ENCODE data around the gene TMX1. TPM values are rescaled to one million over a fixed set of nuclear protein-coding genes. Genes with fewer than 3 reads are reported as not detected.

Gene TMX1
- total RNA-seq, 1 donor = 55.4 TPM

- Histone ChIP-seq H3K79me2 (ENCODE audit: insufficient read depth, low read length) (no peaks in the 10 kb centered on the region), H3K27me3 (ENCODE audit: insufficient read depth, low read length) (no peaks in the 10 kb centered on the region), H3K9me3 (ENCODE audit: low read depth, low read length) (no peaks in the 10 kb centered on the region), H2AFZ (ENCODE audit: low read length) (no peak overlapping the region), H3K36me3 (ENCODE audit: insufficient read depth, low read length) (peaks cover 8% of the 10 kb centered on the region), H3K4me2 (ENCODE audit: insufficient read depth, low read length) (no peak overlapping the region), H3K27ac (ENCODE audit: low read depth, low read length) (no peak overlapping the region), H3K4me1 (ENCODE audit: insufficient read depth, low read length) (no peaks in the 10 kb centered on the region), H4K20me1 (ENCODE audit: insufficient read depth, low read length) (no peaks in the 10 kb centered on the region), H3K4me3 (ENCODE audit: insufficient read depth, low read length) (no peak overlapping the region)
- DNase-seq (ENCODE audit: insufficient read length, low spot score, missing footprints) = no peak
- TF ChIP-seq CTCF (IDR thresholded peaks at IDR 0.05; ENCODE audit: extremely low read depth, low read depth, low read length) = no peak
These were observed 22.8 kb downstream of the TMX1 start for GRCh38 chr14:51262868-51263267.

DNA sequence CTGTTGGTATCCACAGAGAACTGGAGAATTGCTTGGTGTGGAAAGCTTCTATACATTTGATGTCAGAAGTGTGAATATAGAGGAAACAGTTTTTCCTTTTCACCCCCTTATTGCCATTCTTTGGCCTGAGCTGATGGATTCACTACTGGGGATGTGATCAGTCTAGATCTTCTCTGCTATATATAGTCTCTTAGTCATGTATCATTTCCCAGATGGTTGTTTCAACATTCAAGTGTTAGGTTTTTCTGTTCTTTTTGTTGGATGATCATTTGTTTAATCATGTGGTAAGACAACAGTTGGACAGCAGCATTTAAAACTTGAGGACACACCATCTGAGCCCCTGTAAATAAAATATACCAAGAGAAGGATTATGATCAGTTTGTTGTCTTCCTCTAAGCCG is 29.6 kb downstream of the TMX1 start:
- Histone ChIP-seq H2AFZ (ENCODE audit: low read length) (no peak overlapping the region), H3K36me3 (ENCODE audit: insufficient read depth, low read length) (no peaks in the 10 kb centered on the region), H3K4me1 (ENCODE audit: insufficient read depth, low read length) (no peaks in the 10 kb centered on the region), H3K27me3 (ENCODE audit: insufficient read depth, low read length) (no peaks in the 10 kb centered on the region), H3K9me3 (ENCODE audit: low read depth, low read length) (no peaks in the 10 kb centered on the region), H3K4me3 (ENCODE audit: insufficient read depth, low read length) (no peak overlapping the region), H3K79me2 (ENCODE audit: insufficient read depth, low read length) (no peaks in the 10 kb centered on the region), H3K4me2 (ENCODE audit: insufficient read depth, low read length) (no peak overlapping the region), H4K20me1 (ENCODE audit: insufficient read depth, low read length) (no peaks in the 10 kb centered on the region), H3K27ac (ENCODE audit: low read depth, low read length) (no peak overlapping the region)
- no peak for TF ChIP-seq CTCF (IDR thresholded peaks at IDR 0.05; ENCODE audit: extremely low read depth, low read depth, low read length)
- DNase-seq (ENCODE audit: insufficient read length, low spot score, missing footprints) = no peak

- Histone ChIP-seq H2AFZ (ENCODE audit: low read length) (no peak overlapping the region), H3K27ac (ENCODE audit: low read depth, low read length) (no peak overlapping the region), H3K4me3 (ENCODE audit: insufficient read depth, low read length) (no peak overlapping the region), H3K9me3 (ENCODE audit: low read depth, low read length) (no peaks in the 10 kb centered on the region), H3K4me2 (ENCODE audit: insufficient read depth, low read length) (no peak overlapping the region), H3K4me1 (ENCODE audit: insufficient read depth, low read length) (peaks cover 4% of the 10 kb centered on the region), H3K36me3 (ENCODE audit: insufficient read depth, low read length) (no peaks in the 10 kb centered on the region), H3K79me2 (ENCODE audit: insufficient read depth, low read length) (no peaks in the 10 kb centered on the region), H4K20me1 (ENCODE audit: insufficient read depth, low read length) (no peaks in the 10 kb centered on the region), H3K27me3 (ENCODE audit: insufficient read depth, low read length) (no peaks in the 10 kb centered on the region)
- no peak for TF ChIP-seq CTCF (IDR thresholded peaks at IDR 0.05; ENCODE audit: extremely low read depth, low read depth, low read length)
- DNase-seq (ENCODE audit: insufficient read length, low spot score, missing footprints) = no peak
These were observed 36.6 kb downstream of the TMX1 start for GRCh38 chr14:51276605-51277004.

GRCh38 chr14:51277753-51278415 is 37.8 kb downstream of the TMX1 start:
- no peaks in the 10 kb centered on the region for H3K9me3 ChIP-seq (ENCODE audit: low read depth, low read length)

More at GRCh38 chr14:51277753-51278415, 37.8 kb downstream of the TMX1 start:
- Histone ChIP-seq H3K27ac (ENCODE audit: low read depth, low read length) (no peak overlapping the region), H3K36me3 (ENCODE audit: insufficient read depth, low read length) (no peaks in the 10 kb centered on the region), H2AFZ (ENCODE audit: low read length) (no peak overlapping the region), H3K4me2 (ENCODE audit: insufficient read depth, low read length) (no peak overlapping the region), H3K4me1 (ENCODE audit: insufficient read depth, low read length) (peaks cover 4% of the 10 kb centered on the region), H3K27me3 (ENCODE audit: insufficient read depth, low read length) (no peaks in the 10 kb centered on the region), H4K20me1 (ENCODE audit: insufficient read depth, low read length) (no peaks in the 10 kb centered on the region), H3K4me3 (ENCODE audit: insufficient read depth, low read length) (no peak overlapping the region), H3K79me2 (ENCODE audit: insufficient read depth, low read length) (no peaks in the 10 kb centered on the region)
- no peak for TF ChIP-seq CTCF (IDR thresholded peaks at IDR 0.05; ENCODE audit: extremely low read depth, low read depth, low read length)
- DNase-seq (ENCODE audit: insufficient read length, low spot score, missing footprints) = no peak

Measured in osteoblast (primary cell).